Peyer's patch (tissue), 4 donors: Measurements from ENCODE around the gene DRD4.

Experiments used
- CTCF ChIP-seq, 6 experiments: fragments of 450-650 bp in 4 of 6; fragments of 200-600 bp in 2 of 6; sonication (generic) in 1 of 6; IDR thresholded peaks; one replicate each; pipeline ENCODE4 v1.5.1; 2017 to 2019; ENCODE audit warnings: antibody characterized with exemption in 6 of 6, mild to moderate bottlenecking in 3 of 6, moderate library complexity in 1 of 6
- POLR2A ChIP-seq, 2 donors: fragments of 450-650 bp; IDR thresholded peaks; one replicate each; pipeline ENCODE4 v1.5.1; 2017; ENCODE audit warnings: antibody characterized with exemption in 2 of 2, mild to moderate bottlenecking in 2 of 2, moderate library complexity in 2 of 2

GRCh38 chr11:593347-593746 lies 43.7 kb upstream of the DRD4 start:
- TF ChIP-seq CTCF (IDR thresholded peaks at IDR 0.05) (no peak), POLR2A (IDR thresholded peaks at IDR 0.05) (no peak)
